GM20000 (cell line): ENCODE data around the gene SERINC4.

Source experiments
- DNase-seq: peaks from one replicate; pipeline ENCODE4 v3.0.0; 2012; ENCODE audit warnings: low spot score
- CTCF ChIP-seq: IDR thresholded peaks from 2 replicates; pipeline ENCODE4 v1.5.1; 2012; ENCODE audit warnings: mild to moderate bottlenecking, control low read depth; ENCODE audit errors: extremely low read depth, missing control alignments

The SERINC4 gene

GRCh38 chr15:43775411-43775965 is 24.5 kb downstream of the SERINC4 start:
- DNase-seq: no peak
- no peak for TF ChIP-seq CTCF

DNA sequence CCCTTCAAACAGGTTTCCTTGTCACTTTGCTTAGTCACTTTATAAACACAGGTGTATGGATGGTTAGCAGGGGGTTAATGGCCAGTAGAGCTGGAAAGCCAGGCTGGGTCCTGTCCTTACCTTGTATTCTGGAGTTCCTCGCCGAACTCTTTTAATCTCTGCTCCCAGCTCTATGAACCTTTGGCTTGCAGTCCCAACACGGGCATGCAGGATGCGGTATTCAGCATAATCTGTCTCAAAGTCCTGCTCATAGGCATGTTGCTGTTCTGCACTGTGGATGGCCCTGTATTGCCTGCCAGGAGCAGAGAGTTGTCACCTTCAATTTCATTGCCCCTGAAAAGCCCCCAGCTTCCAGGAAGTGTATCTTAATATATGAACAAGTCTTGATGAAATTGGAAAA is 26.0 kb downstream of the SERINC4 start:
- no peak for DNase-seq
- no peak for TF ChIP-seq CTCF

DNA sequence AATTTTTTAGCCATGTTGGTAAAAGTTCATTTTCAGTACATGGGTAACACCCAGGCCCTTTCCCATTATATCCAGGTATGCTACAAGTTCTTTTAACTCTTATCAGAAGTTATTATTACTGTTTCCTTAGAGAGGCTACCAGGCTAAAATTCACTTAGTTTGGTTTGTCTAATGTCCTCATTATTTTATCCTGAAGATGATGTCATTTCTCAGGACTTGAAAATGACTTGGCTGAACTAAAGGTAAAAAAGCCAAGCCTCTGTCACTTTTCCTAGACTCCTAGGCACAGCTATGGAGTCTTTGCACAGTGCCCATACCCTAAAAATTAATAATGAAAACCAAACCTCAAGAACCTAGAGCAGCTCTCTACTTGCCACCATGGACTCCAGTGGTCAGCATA is 27.4 kb downstream of the SERINC4 start:
- no peak for TF ChIP-seq CTCF
- no peak for DNase-seq

DNA sequence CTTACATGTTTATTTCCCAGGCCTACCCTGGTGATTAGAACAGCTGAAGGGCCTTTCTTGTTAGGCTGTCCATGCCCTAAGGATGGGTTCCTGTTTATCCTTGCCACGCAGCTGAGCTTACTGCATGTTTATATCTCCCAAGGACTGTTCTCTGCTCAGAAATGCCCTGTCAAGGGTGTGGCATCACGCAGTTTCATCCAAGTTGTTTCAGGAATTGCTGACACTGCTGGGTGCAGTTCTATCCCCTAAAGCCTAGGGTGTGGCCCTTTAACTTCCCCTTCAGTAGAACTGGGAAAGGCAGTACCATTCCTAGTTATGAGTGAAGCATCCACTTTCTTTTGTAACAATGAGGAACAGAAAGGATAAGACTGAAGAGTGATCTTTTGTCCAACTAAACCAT is 28.2 kb downstream of the SERINC4 start:
- TF ChIP-seq CTCF: no peak

GRCh38 chr15:43769584-43770228 is 30.3 kb downstream of the SERINC4 start:
- peak; percentile 47 for DNase-seq
- peak; percentile 93 for TF ChIP-seq CTCF

More for the DNA sequence above, 28.2 kb downstream of the SERINC4 start:
- no peak for DNase-seq

DNA sequence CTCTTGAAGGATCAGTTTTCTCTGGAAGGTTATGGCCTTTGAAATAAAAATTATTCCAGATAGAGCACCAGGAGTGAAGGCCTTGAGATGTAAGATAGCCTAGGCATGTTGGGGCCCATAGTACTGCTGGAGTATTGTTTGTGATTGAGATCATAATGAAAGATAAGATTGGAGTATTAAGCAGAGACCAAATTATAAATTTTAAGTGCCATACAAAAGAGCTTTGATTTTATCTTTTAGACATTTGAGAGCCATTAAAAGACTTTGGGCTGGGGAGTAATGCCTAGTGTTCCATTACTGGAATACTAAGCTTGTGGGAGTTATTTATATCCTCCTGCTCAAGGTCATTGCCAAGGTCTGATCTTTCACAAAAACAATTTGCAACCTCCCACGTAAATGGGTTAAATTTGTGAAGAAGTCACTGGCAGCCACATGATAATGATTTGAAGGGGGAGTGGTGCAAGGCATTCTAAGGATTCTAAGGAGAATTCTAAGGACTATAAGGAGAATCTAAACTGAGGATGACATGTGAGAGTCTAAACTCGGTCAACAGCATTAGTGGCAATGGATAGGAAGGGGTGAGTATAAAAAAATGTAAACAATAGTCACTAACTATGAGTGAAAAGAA is 36.1 kb downstream of the SERINC4 start:
- no peak for TF ChIP-seq CTCF
- no peak for DNase-seq

- TF ChIP-seq CTCF: no peak
These were observed 37.2 kb downstream of the SERINC4 start for GRCh38 chr15:43762824-43763223.

More at GRCh38 chr15:43762824-43763223, 37.2 kb downstream of the SERINC4 start:
- no peak for DNase-seq
